GM18870 (cell line): Measurements from ENCODE around the gene IPO5.
A peak's percentile ranks its signal among the peaks of the same experiment; 100 is the strongest.

Experiments used
- ATAC-seq: cut with Tn5 transposase; IDR thresholded peaks from one replicate; pipeline ENCODE4 v1.9.1; 2021; ENCODE audit warnings: moderate library complexity; ENCODE audit not compliant: unreplicated experiment

Gene IPO5

GRCh38 chr13:97953376-97953970, at the start of gene IPO5:
Gene IPO5 (plus strand): TSS chr13:97953675. CDS start chr13:97976697, 23,022 bp downstream.
- no peak for ATAC-seq

GRCh38 chr13:97904059-97904458, 49.4 kb upstream of the IPO5 start:
- no peak for ATAC-seq

- no peak for ATAC-seq
Measured at GRCh38 chr13:97905517-97905916, 48.0 kb upstream of the IPO5 start.

GRCh38 chr13:97911311-97912138, 42.0 kb upstream of the IPO5 start:
- ATAC-seq: no peak

GRCh38 chr13:97912139-97912535, 41.3 kb upstream of the IPO5 start:
- no peak for ATAC-seq

GRCh38 chr13:97913206-97913605, 40.3 kb upstream of the IPO5 start:
- ATAC-seq: no peak

- no peak for ATAC-seq
Measured at GRCh38 chr13:97914540-97914939, 38.9 kb upstream of the IPO5 start.

GRCh38 chr13:97921176-97921816, 32.2 kb upstream of the IPO5 start:
- no peak for ATAC-seq

GRCh38 chr13:97928301-97928700, 25.2 kb upstream of the IPO5 start:
- no peak for ATAC-seq

GRCh38 chr13:97932036-97932435, 21.4 kb upstream of the IPO5 start:
- ATAC-seq: no peak

GRCh38 chr13:97932647-97933046, 20.8 kb upstream of the IPO5 start:
- no peak for ATAC-seq

GRCh38 chr13:97933776-97934175, 19.7 kb upstream of the IPO5 start:
- ATAC-seq: no peak

GRCh38 chr13:97934590-97934989, 18.9 kb upstream of the IPO5 start:
- ATAC-seq: no peak

GRCh38 chr13:97935071-97935470, 18.4 kb upstream of the IPO5 start:
- no peak for ATAC-seq

- ATAC-seq: no peak
Measured at GRCh38 chr13:97936036-97936435, 17.4 kb upstream of the IPO5 start.

GRCh38 chr13:97938706-97939475, 14.6 kb upstream of the IPO5 start:
- ATAC-seq: no peak

GRCh38 chr13:97944396-97945029, 9.0 kb upstream of the IPO5 start:
- ATAC-seq: no peak

GRCh38 chr13:97945342-97945741, 8.1 kb upstream of the IPO5 start:
- ATAC-seq: no peak

GRCh38 chr13:97945792-97946419, 7.6 kb upstream of the IPO5 start:
- peak; percentile 55 for ATAC-seq

GRCh38 chr13:97946951-97947588, 6.4 kb upstream of the IPO5 start:
- no peak for ATAC-seq
